Measurements from ENCODE around the gene NDUFB11. TPM values are rescaled to one million over a fixed set of nuclear protein-coding genes. Genes with fewer than 3 reads are reported as not detected.

NDUFB11 gene
- total RNA-seq, 1 experiment from 2014 or later: 129 TPM

GRCh38 chrX:47189906-47190305 lies 45.4 kb upstream of the NDUFB11 start:
- Histone ChIP-seq H3K36me3 (ENCODE audit: control insufficient read depth, insufficient read depth, low read length) (no peaks in the 10 kb centered on the region; the same call in 1 of the 2 replicates), H3K4me3 (ENCODE audit: low read depth, low read length) (no peak overlapping the region), H3K4me1 (0 out of 2 replicates have a peak, but pooled peaks cover 3% of the 10 kb centered on the region), H3K9me3 (no peaks in the 10 kb centered on the region), H3K27me3 (replicated peaks; ENCODE audit: control insufficient read depth, insufficient read depth, low read length) (no peaks in the 10 kb centered on the region)
- ChIA-PET POLR2A (interaction anchor here (0.9 to 1.3 kb wide), 2 partner anchors 28 to 45 kb away, joined by 5 to 8 read pairs; partner anchors contain the start of genes NDUFB11 and RBM10), CTCF (no interaction called here)
- Mint-ChIP-seq H3K36me3 (ENCODE audit: insufficient read depth, unreplicated experiment) (peaks cover 39% of the 10 kb centered on the region), H3K27ac (ENCODE audit: unreplicated experiment) (no peak overlapping the region), H3K4me1 (ENCODE audit: low read depth, unreplicated experiment) (no peaks in the 10 kb centered on the region), H3K27me3 (ENCODE audit: insufficient read depth, unreplicated experiment) (no peaks in the 10 kb centered on the region), H3K4me3 (ENCODE audit: unreplicated experiment) (no peak overlapping the region), H3K9me3 (ENCODE audit: unreplicated experiment) (no peaks in the 10 kb centered on the region)
- no TSS peak for BruUV-seq (replicated peaks)
- TF ChIP-seq CTCF (IDR thresholded peaks at IDR 0.05; ENCODE audit: insufficient read depth in 1 of 2, low read depth in 1 of 2, low read length in 1 of 2, severe bottlenecking in 1 of 2, unreplicated experiment in 1 of 2): no peak
- DNase-seq: no peak
- intact Hi-C loops (cut with micrococcal nuclease; ENCODE audit: unreplicated experiment): loop anchor here (5.0 to 10.0 kb wide), 2 partner anchors 292 to 455 kb away; partner anchors contain the start of gene ZNF41

GRCh38 chrX:47187106-47187677 lies 42.7 kb upstream of the NDUFB11 start:
- no peak for TF ChIP-seq CTCF (IDR thresholded peaks at IDR 0.05; ENCODE audit: insufficient read depth in 1 of 2, low read depth in 1 of 2, low read length in 1 of 2, severe bottlenecking in 1 of 2, unreplicated experiment in 1 of 2)
- Mint-ChIP-seq H3K36me3 (ENCODE audit: insufficient read depth, unreplicated experiment) (peaks cover 45% of the 10 kb centered on the region), H3K4me3 (ENCODE audit: unreplicated experiment) (no peak overlapping the region), H3K27me3 (ENCODE audit: insufficient read depth, unreplicated experiment) (no peaks in the 10 kb centered on the region), H3K27ac (ENCODE audit: unreplicated experiment) (no peak overlapping the region), H3K9me3 (ENCODE audit: unreplicated experiment) (no peaks in the 10 kb centered on the region), H3K4me1 (ENCODE audit: low read depth, unreplicated experiment) (no peaks in the 10 kb centered on the region)
- Histone ChIP-seq H3K4me3 (ENCODE audit: low read depth, low read length) (no peak overlapping the region), H3K4me1 (0 out of 2 replicates have a peak, but pooled peaks cover 3% of the 10 kb centered on the region), H3K27me3 (replicated peaks; ENCODE audit: control insufficient read depth, insufficient read depth, low read length) (no peaks in the 10 kb centered on the region), H3K9me3 (no peaks in the 10 kb centered on the region), H3K36me3 (ENCODE audit: control insufficient read depth, insufficient read depth, low read length) (no peaks in the 10 kb centered on the region; the same call in none of the 2 replicates)
- intact Hi-C loops (cut with micrococcal nuclease; ENCODE audit: unreplicated experiment): no loop called here
- ChIA-PET CTCF (no interaction called here), POLR2A (no interaction called here)
- no TSS peak for BruUV-seq (replicated peaks)
- no peak for DNase-seq

- H3K36me3 Mint-ChIP-seq (ENCODE audit: insufficient read depth, unreplicated experiment): peaks cover 52% of the 10 kb centered on the region
- H3K27ac Mint-ChIP-seq (ENCODE audit: unreplicated experiment): no peak overlapping the region
- H3K9me3 Mint-ChIP-seq (ENCODE audit: unreplicated experiment): no peaks in the 10 kb centered on the region
- TF ChIP-seq CTCF (IDR thresholded peaks at IDR 0.05; ENCODE audit: insufficient read depth in 1 of 2, low read depth in 1 of 2, low read length in 1 of 2, severe bottlenecking in 1 of 2, unreplicated experiment in 1 of 2): no peak
- ChIA-PET POLR2A (no interaction called here), CTCF (no interaction called here)
- no peak overlapping the region for H3K4me3 Mint-ChIP-seq (ENCODE audit: unreplicated experiment)
- no peaks in the 10 kb centered on the region for H3K27me3 Mint-ChIP-seq (ENCODE audit: insufficient read depth, unreplicated experiment)
- no peaks in the 10 kb centered on the region for H3K27me3 ChIP-seq (replicated peaks; ENCODE audit: control insufficient read depth, insufficient read depth, low read length)
- H3K9me3 ChIP-seq: no peaks in the 10 kb centered on the region
- H3K36me3 ChIP-seq (ENCODE audit: control insufficient read depth, insufficient read depth, low read length): no peaks in the 10 kb centered on the region; the same call in none of the 2 replicates
- DNase-seq: no peak
- no peak overlapping the region for H3K4me3 ChIP-seq (ENCODE audit: low read depth, low read length)
- intact Hi-C loops (cut with micrococcal nuclease; ENCODE audit: unreplicated experiment): no loop called here
- H3K4me1 ChIP-seq: 0 out of 2 replicates have a peak, but pooled peaks cover 3% of the 10 kb centered on the region
- TSS peak; percentile 48 for BruUV-seq (replicated peaks)
- H3K4me1 Mint-ChIP-seq (ENCODE audit: low read depth, unreplicated experiment): no peaks in the 10 kb centered on the region
Measured at GRCh38 chrX:47186096-47186740, 41.7 kb upstream of the NDUFB11 start.

All from Caco-2 (cell line).